ENCODE results near the gene DNAJB1.
"Not testable (repeated sequence)": the region's sequence is repeated elsewhere in the genome, so short reads cannot be mapped to it uniquely, and the experiment has no call there.

The DNAJB1 gene

GRCh38 chr19:14517840-14518505, at the start of gene DNAJB1:
Gene DNAJB1, minus strand, starts transcription at chr19:14518397. Its CDS starts 48 bp downstream, at chr19:14518349.
- DNase-seq = peak; percentile 30

DNA sequence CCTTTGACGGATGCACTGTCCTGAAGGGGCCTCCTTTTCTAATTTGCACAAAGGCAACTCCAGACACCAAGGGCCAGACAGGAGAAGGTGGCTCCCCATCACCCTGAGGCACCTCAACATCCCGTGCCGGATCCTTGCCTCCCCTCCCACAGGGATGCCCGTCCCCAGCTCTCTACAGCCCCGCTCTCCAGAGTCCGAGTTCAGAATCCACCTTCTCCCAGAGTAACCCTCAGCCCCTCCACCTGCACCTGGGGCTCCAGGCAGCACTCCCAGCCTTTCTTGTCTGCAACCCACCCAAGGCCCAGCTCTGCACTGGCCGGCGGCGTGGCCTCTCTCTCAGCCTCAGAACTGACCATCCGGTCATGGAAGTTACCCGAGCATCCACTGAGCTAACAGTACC, 48.9 kb upstream of the DNAJB1 start:
- DNase-seq = no peak

- DNase-seq = no peak
These were observed 48.5 kb upstream of the DNAJB1 start for GRCh38 chr19:14566712-14567077.

DNA sequence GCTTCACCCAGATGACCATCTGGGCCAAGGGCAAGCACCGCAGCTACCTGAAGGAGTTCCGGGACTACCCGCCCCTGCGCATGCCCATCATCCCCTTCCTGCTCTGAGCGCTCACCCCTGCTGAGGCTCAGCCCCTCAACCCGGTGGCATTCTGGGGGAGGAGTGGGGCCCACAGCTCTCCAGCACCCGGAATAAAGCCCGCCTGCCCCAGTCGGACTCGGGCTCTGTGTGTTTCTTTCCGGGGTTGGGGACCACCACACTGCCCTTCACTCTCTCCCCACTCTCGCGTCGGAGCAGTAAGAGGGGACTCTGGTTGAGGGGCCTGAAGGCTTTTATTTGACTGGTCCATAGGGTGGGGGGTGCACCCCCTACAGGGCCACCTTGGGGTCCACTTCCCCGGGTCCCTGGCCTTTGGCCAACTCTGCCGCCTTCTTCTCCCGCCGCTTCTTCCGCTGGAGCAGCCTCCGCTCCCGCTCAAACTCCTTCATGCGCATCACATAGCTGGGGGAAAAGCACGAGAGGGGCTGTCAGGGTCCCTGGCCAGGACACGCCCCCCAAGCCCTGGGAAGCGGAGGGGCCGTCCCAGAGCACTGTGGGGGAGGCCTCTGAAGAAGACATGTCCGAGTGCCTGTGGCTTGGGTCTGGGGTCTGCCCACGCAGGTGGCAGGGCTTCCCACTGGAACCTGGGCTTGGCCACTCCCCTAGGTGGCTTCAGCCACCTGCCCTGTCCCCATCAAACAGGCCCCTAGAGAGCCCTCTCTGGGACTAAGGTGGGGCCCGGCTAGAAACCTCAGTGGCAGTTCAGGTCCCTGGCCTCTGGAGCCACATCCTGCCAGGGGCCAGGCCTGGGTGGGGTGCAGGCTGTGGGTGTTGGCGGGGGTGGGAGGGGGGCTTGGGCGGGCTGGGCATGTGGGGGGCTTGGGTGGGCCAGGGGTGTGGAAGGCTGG, 47.8 kb upstream of the DNAJB1 start:
- DNase-seq = no peak

DNA sequence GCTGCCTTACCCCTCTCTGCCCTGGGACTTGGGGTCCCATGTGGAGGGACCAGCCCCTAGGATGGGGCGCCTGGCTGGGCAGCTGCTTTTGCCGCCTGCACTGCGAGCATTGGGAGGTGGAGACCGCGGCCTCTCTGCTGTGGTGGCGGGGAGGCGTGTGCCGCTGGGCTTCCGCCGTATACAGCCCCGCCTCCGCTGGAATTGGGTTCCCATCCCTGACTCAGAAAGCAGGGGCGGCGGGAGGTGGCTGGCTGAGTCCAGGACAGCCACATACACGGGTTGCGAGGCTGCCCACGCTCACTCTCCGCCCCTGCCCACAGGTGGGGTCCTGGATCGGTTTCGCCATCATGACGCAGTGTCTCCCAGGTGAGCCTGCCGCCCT, 47.1 kb upstream of the DNAJB1 start:
- DNase-seq = no peak

DNA sequence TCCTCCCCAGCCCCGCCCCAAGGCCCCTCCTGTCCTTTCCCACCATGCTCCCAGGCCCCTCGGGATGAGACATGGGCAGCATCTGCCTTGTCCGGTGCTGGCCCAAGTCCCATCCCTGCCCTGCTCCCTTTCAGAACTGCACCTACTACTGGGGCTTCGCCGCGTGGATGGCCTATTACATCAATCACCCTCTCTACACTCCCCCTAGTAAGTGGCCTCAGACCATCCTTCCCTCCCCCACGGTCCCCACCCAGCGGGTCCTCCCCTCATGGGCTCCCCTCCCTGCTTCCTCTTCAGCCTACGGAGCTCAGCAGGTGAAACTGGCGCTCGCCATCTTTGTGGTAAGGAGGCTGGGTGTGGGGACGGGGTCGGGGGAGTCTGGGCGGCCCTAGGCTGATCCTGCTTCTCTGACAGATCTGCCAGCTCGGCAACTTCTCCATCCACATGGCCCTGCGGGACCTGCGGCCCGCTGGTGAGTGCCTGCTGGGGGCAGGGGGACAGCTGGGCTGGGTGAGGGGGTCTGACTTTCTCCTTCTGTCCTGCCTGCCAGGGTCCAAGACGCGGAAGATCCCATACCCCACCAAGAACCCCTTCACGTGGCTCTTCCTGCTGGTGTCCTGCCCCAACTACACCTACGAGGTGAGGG, 46.6 kb upstream of the DNAJB1 start:
- not testable (repeated sequence) for DNase-seq

DNA sequence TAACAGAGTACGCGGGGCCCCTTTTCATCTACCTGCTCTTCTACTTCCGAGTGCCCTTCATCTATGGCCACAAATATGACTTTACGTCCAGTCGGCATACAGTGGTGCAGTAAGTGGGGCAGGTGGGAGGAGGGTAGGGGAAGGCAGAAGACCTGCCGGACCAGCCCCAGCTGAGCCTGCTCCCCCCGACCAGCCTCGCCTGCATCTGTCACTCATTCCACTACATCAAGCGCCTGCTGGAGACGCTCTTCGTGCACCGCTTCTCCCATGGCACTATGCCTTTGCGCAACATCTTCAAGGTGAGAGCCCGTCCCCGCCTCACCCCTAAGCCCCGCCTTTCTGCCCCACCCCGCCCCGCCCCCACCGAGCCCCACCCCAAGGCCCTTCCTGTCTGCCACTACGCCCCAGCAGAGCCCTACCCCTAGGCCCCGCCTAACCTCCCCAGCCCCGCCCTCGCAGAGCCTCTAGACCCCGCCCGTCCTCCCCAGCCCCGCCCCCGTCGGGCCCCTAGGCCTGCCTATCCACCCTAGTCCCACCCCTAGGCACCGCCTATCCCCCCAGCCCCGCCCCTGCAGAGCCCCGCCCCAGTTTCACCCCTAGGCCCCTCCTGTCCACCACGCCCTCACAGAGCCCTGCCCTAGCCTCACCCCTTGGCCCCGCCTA, 45.9 kb upstream of the DNAJB1 start:
- no peak for DNase-seq

DNA sequence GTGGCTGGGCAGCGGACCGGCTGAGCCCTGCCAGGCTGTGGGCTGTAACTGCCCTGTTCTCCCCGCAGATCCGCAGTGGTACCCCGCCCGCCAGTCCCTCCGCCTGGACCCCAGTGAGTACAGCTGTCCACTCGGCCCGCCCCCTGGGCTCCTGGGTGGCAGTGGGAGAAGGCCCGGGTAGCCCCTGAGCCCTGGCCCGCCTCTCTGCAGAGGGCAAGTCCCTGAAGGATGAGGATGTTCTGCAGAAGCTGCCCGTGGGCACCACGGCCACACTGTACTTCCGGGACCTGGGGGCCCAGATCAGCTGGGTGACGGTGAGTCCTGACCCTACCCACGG, 45.4 kb upstream of the DNAJB1 start:
- DNase-seq = no peak

- no peak for DNase-seq
These were observed 44.7 kb upstream of the DNAJB1 start for GRCh38 chr19:14562660-14563589.

DNA sequence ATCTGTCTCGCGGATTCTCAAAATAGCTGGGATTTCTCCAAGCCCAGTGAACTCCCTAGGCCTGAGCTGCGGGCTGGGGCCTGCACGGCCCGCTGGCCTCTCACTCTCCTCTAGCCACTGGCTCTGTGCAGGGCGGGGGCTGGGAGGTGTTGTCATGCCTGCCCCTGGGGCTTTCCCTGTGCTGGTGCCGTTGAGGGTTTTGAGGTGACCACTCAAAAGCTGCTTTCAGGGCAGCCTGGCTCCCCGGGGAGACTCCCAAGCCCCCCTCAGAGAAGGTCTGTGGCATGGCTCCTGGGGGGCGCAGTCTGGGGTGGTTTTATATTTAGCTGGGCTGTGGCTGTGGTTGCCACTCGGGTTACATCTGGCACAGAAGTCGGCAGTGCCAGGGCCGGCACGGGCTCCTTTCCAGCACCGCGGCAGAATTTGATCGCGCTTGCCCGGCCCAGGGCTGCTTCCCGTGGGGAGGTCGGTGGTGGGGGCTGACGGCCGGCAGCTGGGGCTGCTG, 43.7 kb upstream of the DNAJB1 start:
- no peak for DNase-seq

- no peak for DNase-seq
These were observed 43.1 kb upstream of the DNAJB1 start for GRCh38 chr19:14561249-14561648.

DNA sequence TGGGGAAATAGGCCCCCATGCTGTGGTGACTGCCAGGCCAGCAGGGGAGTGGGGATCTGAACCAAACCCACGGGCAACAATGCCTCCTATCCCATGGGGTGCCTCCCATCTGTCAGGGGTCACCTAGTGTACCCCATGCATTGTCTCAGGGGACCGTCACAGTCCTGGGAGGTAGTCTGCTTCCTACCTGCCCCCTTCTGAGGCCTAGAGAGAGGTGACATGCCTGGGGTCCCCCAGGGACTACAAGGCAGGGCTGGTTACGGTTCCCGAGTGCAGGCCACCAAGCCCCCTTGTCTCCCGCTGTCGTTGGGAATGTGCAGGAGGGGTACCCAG, 42.5 kb upstream of the DNAJB1 start:
- no peak for DNase-seq

DNA sequence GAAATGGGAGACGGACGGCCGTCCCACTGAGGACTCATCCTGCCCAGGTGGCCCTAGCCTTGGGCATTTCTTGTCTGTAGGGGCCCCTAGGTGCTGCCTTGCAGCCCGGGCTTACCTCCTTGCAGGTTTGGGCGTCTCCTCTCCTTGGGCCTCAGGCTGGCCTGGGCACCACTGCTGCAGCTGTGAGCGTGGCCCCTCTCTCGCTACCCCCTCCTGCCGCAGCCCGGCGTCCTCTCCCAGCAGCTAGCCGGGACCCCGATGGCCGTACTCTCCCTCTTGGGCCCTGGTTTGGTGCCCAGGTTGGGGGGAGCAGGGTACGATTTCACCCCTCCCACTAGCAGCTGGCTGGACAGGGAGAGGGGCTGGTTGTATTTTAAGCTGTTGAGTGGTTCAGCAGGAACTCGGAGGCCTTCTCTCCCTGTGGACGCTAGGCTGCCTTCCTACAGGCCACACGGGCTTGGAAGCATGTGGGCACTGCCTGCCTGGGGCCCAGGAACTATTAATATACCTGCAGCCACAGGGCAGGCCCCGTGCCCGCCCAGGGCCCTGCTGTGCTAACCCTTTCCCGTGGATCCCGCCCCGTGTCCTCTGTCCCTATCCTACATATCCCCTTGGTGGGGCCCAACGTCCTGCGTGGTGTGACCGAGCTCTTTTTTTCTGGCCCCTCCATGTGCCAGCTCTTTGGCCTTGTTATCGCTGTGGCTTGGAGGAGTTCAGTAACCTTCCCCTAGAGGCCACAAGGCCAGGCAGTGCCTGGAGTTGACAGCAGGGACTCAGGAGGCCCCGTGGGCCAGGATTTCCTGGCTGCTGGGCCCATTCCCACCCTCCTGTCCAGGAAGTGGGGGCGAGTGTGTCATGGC, 41.9 kb upstream of the DNAJB1 start:
- DNase-seq = no peak

DNA sequence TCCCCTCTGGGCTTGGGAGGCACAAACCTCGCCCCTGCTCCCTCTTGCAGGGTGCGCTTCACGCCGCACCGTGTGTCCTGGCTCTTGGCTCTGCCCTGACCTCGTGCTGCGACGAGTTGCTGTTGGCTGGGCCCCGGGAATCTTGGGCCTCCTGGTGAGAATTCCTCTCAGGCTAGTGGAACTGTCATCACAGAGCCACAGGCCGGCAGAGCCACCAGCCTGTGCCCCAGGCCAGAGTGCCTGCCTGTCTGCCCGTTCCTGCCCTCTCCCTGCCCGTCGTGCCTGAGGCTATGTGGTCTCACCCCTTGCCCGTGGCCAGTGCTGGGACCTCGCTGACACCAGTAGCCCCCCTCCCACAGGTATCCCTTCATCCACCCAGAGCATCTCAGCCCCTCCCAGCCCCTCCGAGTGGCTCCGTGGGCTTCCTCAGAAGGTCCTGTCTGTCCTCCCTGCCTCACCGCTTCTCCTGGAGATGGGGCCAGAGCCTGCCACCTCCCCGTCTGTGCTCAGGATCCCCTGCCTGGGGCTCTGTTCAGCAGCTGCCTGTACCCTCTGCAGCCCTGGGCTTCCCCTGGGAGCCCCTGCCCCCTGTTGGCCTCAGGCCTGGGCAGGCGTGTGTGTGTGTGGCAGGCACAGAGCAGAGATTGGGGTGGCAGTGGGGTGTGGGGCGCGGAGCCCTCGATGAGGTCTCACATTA, 40.3 kb upstream of the DNAJB1 start:
- DNase-seq = no peak

GRCh38 chr19:14556662-14557188, 38.5 kb upstream of the DNAJB1 start:
- DNase-seq = no peak

DNA sequence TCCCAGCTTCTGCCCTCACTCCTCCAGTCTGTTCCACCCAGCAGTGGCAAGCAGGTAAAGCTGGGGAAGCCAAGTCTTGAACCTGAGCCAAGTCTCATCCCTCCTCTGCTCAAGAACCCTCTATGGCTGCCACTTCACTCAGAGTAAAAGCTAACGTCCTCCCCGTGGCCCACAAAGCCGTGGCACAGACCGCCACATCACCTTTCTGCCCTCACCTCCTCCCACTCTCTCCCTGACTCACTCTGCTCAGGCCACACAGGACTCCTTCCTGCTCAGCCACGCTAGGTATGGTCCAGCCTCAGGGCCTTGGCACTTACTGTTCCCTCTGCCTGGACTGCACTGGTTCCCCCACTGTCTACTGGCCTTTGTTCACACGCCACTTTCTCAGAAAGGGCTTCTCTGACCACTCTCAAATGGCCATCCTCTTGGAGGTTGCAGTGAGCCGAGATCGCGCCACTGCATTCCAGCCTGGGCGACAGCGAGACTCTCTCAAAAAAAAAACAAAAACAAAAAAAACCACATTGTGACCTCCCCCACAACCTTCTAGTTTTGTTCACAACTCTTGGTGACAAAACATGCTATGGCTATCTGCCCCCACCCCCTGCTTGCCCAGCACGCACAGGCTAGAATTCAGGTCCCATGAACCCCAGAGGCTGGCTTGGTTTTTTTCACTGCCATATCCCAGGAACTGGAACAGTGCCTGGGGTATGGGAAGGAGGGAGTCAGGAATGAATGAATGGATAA, 37.9 kb upstream of the DNAJB1 start:
- no peak for DNase-seq

- DNase-seq = peak; percentile 90
These were observed 36.2 kb upstream of the DNAJB1 start for GRCh38 chr19:14554382-14554812.

DNA sequence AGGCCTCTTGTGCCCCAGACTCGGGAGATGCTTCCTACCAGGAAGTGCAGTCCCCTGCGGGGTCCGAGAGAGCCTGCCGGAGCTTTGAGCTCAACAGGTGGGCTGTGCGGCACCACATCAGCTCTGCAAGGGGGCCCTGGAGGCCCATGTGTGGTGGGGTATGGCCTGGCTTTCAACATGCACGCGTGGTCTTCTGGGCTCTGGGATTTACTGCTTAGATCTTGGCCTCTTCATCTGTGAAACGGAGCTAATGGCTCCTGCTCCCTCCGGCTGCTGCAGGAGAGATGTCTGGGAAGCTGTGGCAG, 35.7 kb upstream of the DNAJB1 start:
- DNase-seq = no peak

- DNase-seq = no peak
These were observed 35.1 kb upstream of the DNAJB1 start for GRCh38 chr19:14553042-14553938.
